Duodenal mucosa (tissue), 2 donors: ENCODE data around the gene CEP135.
"Not testable (repeated sequence)": the region's sequence is repeated elsewhere in the genome, so short reads cannot be mapped to it uniquely, and the experiment has no call there.

Source experiments
- H3K27ac ChIP-seq: one replicate; pipeline ENCODE4 v1.7.0; 2013; ENCODE audit warnings: low read depth, low read length
- H3K27me3 ChIP-seq, 2 donors: one replicate each; pipeline ENCODE4 v1.7.0; 2013; ENCODE audit warnings: low read length in 2 of 2, control low read depth in 1 of 2; ENCODE audit not compliant: insufficient read depth in 2 of 2, control insufficient read depth in 1 of 2
- H3K36me3 ChIP-seq, 2 donors: one replicate each; pipeline ENCODE4 v1.7.0; 2013; ENCODE audit warnings: low read length in 2 of 2, control low read depth in 1 of 2; ENCODE audit not compliant: insufficient read depth in 2 of 2, control insufficient read depth in 1 of 2
- H3K4me1 ChIP-seq, 2 donors: one replicate each; pipeline ENCODE4 v1.7.0; 2013; ENCODE audit warnings: low read length in 2 of 2, control low read depth in 1 of 2; ENCODE audit not compliant: insufficient read depth in 2 of 2, control insufficient read depth in 1 of 2
- H3K4me3 ChIP-seq, 2 donors: one replicate each; pipeline ENCODE4 v1.7.0; 2013; ENCODE audit warnings: low read length in 2 of 2, low read depth in 1 of 2
- H3K9ac ChIP-seq, 2 donors: one replicate each; pipeline ENCODE4 v1.7.0; 2013; ENCODE audit warnings: low read length in 2 of 2, low read depth in 1 of 2
- H3K9me3 ChIP-seq, 2 donors: one replicate each; pipeline ENCODE4 v1.7.0; 2013; ENCODE audit warnings: low read length in 2 of 2, control low read depth in 1 of 2; ENCODE audit not compliant: control insufficient read depth in 1 of 2

CEP135 gene

DNA sequence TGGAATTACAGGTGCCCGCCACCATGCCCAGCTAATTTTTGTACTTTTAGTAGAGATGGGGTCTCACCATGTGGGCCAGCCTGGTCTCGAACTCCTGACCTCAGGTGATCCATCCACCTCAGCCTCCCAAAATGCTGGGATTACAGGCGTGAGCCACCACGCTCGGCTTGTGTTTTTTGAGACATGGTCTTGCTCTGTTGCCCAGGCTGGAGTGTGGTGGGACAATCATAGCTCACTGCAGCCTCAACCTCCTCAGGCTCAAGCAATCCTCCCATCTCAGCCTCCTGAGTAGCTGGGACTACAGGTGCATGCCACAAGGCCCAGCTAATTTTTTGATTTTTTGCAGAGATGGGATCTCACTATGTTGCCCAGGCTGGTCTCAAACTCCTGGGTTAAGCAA lies 17.6 kb downstream of the CEP135 start:
- H3K27ac ChIP-seq, H3K9ac ChIP-seq, H3K36me3 ChIP-seq: not testable (repeated sequence)

DNA sequence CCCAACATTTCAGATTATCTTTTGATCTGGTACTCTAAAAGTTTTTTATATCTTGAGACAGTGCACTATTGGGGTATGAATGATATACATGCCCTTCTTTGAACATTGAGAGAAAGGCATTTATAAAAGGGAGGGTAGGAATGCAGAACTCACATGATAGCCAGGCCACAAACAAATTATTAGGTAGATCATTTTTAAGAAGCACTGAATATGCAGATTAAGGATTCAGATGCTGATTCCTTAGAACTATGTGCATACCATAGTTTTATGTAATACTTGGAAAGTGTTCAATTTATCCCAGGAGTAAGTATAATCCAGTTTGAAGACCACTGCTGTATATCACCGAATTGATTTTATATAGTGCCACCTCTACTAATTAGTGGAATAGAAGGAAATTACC lies 18.6 kb downstream of the CEP135 start:
- no peak overlapping the region for H3K4me3 ChIP-seq
- H3K9me3 ChIP-seq: no peaks in the 10 kb centered on the region
- no peaks in the 10 kb centered on the region for H3K4me1 ChIP-seq
- H3K9ac ChIP-seq: no peak overlapping the region
- H3K36me3 ChIP-seq: peaks cover 0 to 7% of the 10 kb centered on the region in 2 donors
- no peaks in the 10 kb centered on the region for H3K27me3 ChIP-seq
- H3K27ac ChIP-seq: no peak overlapping the region

More for the DNA sequence above, 17.6 kb downstream of the CEP135 start:
- H3K9me3 ChIP-seq, H3K27me3 ChIP-seq, H3K4me1 ChIP-seq, H3K4me3 ChIP-seq: not testable (repeated sequence)

DNA sequence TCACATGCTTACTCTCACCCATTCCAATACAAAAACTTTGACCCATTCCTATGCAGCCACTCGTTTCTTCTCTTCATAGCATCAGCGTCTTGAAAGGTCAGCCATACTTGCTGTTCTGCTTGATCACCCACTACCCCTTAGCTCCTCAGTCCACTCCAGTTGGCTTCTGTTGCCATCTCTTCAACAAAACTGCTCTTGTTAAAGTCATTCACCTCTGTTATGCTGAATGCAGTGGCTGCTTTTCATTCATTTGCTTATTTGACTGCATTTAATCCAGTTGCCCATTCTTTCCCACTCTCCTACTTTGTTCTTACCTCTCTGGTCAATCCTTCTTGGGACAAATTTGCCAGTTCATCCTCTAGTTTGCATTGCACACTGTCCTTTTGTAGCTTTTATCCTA lies 24.9 kb downstream of the CEP135 start:
- no peak overlapping the region for H3K4me3 ChIP-seq
- no peaks in the 10 kb centered on the region for H3K4me1 ChIP-seq
- no peak overlapping the region for H3K27ac ChIP-seq
- no peaks in the 10 kb centered on the region for H3K27me3 ChIP-seq
- H3K9ac ChIP-seq: no peak overlapping the region
- no peaks in the 10 kb centered on the region for H3K36me3 ChIP-seq
- H3K9me3 ChIP-seq: no peaks in the 10 kb centered on the region

DNA sequence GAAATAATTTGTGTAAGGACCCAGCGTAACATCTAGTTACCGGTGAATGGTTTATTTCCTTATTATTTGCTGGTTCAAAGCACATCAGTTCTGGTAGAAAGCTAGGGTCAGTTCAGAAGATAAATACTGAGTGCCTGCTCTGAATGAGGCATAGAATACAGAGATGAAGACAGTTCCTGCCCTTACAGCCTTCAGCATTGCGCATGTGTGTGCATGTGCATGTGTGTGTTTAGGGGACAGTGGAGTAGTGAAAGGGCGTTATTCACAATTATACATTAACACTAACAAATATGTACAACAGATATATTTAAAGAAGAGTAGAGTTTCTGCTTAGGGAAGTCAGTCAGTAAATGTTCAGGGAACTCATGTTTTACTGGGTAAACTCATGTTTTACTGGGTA lies 29.1 kb downstream of the CEP135 start:
- H3K9me3 ChIP-seq: no peaks in the 10 kb centered on the region
- no peak overlapping the region for H3K9ac ChIP-seq
- H3K36me3 ChIP-seq: peaks cover 0 to 18% of the 10 kb centered on the region in 2 donors
- H3K4me3 ChIP-seq: no peak overlapping the region
- no peaks in the 10 kb centered on the region for H3K4me1 ChIP-seq
- H3K27me3 ChIP-seq: no peaks in the 10 kb centered on the region
- no peak overlapping the region for H3K27ac ChIP-seq

DNA sequence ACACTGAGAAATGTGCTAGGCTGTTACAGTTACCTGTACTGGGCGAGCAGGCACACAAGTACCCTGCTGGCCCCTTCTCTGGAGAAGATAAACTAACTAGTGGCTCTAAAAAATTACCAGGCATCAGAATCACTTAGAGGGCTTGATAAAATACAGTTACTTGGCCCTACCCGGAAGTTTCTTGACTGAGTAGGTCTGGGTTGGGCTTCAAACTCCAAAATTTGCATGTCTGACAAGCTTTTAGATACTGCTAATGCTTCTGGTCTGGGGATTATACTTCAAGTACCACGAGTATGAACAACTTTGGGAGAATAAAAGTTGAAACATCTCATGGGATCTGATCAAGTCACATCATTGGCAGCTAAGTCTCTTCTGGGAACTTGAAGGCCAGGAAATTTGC lies 30.8 kb downstream of the CEP135 start:
- Histone ChIP-seq H3K4me1 (no peaks in the 10 kb centered on the region), H3K9ac (no peak overlapping the region), H3K27ac (no peak overlapping the region), H3K4me3 (no peak overlapping the region), H3K9me3 (no peaks in the 10 kb centered on the region), H3K36me3 (peaks cover 0 to 18% of the 10 kb centered on the region in 2 donors), H3K27me3 (no peaks in the 10 kb centered on the region)

DNA sequence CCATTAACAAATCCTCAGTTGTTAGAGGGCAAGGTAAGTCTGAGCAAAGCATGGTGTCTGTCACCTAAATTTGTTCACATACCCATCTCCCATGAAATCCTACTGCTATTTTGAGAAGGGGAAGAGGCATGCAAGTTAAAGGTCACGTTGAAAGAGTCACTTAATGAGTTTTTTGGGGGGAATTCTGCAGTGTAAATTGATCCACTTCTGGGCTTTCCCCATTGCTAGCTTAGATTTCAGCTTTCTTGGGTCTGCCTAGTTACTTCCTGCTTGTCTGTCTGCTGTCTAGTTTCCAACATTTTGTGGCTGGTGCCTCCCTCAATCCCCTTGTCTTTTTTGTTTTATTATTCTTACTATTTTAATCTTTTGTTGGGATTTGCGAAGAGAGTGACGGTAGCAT lies 32.0 kb downstream of the CEP135 start:
- Histone ChIP-seq H3K9me3 (no peaks in the 10 kb centered on the region), H3K9ac (no peak overlapping the region), H3K27ac (no peak overlapping the region), H3K36me3 (peaks cover 0 to 22% of the 10 kb centered on the region in 2 donors), H3K4me3 (no peak overlapping the region), H3K27me3 (no peaks in the 10 kb centered on the region), H3K4me1 (no peaks in the 10 kb centered on the region)

DNA sequence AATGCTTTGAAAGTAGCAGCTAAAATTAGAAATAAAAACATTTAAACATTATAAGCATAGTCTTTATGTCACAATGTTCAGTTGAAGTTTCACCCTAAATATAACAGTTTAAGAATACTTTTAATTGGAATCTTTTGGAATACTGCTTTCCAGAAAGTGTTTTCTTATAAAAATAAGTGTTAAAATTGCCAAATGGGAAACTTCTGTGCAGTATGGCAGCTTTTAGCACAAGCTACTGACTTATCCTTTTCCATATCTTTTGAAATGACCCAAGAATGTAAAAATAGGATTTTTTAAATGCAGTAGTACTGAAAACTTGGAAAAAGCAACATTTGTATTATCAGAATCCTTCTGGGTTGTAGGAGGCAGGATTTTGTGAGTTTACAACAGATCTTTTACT lies 34.2 kb downstream of the CEP135 start:
- no peak overlapping the region for H3K4me3 ChIP-seq
- H3K9ac ChIP-seq: no peak overlapping the region
- no peak overlapping the region for H3K27ac ChIP-seq
- H3K9me3 ChIP-seq: no peaks in the 10 kb centered on the region
- H3K36me3 ChIP-seq: peaks cover 0 to 31% of the 10 kb centered on the region in 2 donors
- H3K4me1 ChIP-seq: no peaks in the 10 kb centered on the region
- H3K27me3 ChIP-seq: no peaks in the 10 kb centered on the region

DNA sequence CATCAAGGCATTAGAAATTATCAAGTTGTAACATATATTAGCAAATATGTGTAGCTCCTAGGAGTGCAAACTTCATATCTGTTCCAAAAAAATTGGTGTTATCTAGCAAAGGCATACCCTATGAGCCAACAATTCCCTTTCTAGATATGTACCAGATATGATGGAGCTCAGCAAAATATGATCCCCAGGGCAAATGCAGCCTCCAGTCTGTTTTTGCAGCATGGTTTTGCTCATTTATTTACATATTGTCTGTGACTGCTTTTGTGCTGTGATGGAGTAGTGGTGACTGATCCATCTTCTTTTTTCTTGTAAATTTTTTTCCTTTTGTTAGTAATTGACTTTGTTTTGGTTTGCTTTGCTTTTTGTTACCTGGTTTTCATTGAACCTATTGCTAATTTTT lies 41.0 kb downstream of the CEP135 start:
- Histone ChIP-seq H3K4me1 (no peaks in the 10 kb centered on the region), H3K36me3 (peaks cover 0 to 13% of the 10 kb centered on the region in 2 donors)

DNA sequence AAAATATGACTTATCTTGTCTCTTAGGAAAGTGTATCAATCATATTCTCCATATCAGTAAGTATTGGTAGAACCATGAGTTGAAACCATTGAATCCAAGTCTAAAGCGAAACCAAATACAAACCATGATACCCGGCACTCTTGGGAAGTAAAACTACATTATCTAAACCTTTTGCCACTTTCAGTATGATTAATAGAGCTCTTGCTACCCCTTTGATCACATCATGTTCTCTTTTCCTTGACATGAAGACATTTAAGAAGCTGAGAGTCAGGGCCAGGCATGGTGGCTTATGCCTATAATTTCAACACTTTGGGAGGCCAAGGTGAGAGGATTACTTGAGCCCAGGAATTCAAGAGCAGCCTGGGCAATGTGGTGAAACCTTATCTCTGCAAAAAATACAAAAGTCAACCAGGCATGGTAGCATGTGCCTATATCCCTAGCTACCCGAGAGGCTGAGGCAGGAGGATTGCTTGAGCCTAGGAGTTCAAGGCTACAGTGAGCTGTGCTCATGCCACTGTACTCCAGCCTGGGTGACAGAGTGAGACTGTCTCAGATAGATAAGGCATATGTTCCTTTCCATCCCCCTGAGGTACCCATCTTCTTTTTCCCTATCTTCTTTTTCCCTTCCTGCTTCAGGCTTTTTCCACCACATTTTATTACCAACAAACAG lies 45.4 kb downstream of the CEP135 start:
- Histone ChIP-seq H3K27ac (no peak overlapping the region), H3K4me3 (no peak overlapping the region), H3K27me3 (no peaks in the 10 kb centered on the region), H3K36me3 (peaks cover 0 to 4% of the 10 kb centered on the region in 2 donors), H3K9me3 (no peaks in the 10 kb centered on the region), H3K9ac (no peak overlapping the region), H3K4me1 (no peaks in the 10 kb centered on the region)

More for the DNA sequence above, 41.0 kb downstream of the CEP135 start:
- no peak overlapping the region for H3K4me3 ChIP-seq
- H3K27me3 ChIP-seq: no peaks in the 10 kb centered on the region
- no peak overlapping the region for H3K9ac ChIP-seq
- no peak overlapping the region for H3K27ac ChIP-seq
- H3K9me3 ChIP-seq: no peaks in the 10 kb centered on the region

DNA sequence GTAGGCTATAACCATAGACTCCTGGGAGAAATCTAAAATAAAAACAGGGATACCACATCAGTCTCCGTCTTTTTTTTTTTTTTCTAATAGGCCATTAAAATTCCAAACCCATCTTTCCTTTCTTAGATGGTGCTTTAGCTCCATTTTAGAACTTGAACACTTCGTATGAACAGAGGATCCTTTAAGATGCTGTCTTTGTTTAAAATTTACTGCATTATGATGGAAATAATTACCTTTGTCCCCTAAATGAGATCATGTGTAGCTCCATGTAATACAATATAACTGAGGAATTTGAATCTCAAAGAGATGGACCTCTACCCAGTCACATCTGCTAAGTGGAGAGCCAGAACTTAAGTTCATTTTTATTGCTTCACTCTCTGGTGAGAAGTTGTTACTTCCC lies 47.9 kb downstream of the CEP135 start:
- no peak overlapping the region for H3K9ac ChIP-seq
- no peaks in the 10 kb centered on the region for H3K27me3 ChIP-seq
- no peaks in the 10 kb centered on the region for H3K4me1 ChIP-seq
- H3K4me3 ChIP-seq: no peak overlapping the region
- H3K9me3 ChIP-seq: no peaks in the 10 kb centered on the region
- peaks cover 0 to 20% of the 10 kb centered on the region in 2 donors for H3K36me3 ChIP-seq
- no peak overlapping the region for H3K27ac ChIP-seq

DNA sequence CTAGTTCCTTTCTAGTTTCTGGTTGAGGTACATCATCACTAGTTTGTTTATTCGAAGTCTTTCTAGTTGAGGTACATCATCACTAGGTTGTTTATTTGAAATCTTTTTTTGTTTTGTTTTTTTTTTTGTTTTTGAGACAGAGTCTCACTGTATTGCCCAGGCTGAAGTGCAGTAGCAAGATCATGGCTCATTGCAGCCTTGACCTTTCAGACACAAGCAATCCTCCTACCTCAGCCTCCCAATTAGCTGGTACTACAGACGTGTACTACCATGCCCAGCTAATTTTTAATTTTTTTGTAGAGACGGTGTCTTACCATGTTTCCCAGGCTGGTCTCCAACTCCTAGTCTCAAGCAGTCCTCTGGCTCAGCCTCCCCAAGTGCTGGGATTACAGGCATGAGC lies 54.9 kb downstream of the CEP135 start:
- no peak overlapping the region for H3K4me3 ChIP-seq
- no peak overlapping the region for H3K9ac ChIP-seq
- no peaks in the 10 kb centered on the region for H3K27me3 ChIP-seq
- H3K36me3 ChIP-seq: peaks cover 0 to 20% of the 10 kb centered on the region in 2 donors
- H3K9me3 ChIP-seq: no peaks in the 10 kb centered on the region
- no peak overlapping the region for H3K27ac ChIP-seq
- H3K4me1 ChIP-seq: no peaks in the 10 kb centered on the region
